Measurements from ENCODE around the gene TENM4.

TENM4 gene

GRCh38 chr11:78789375-78789774 lies 651.5 kb downstream of the TENM4 start:
- peak overlapping the region; percentile 99 for H3K27ac Mint-ChIP-seq
- no peak overlapping the region for H3K4me3 Mint-ChIP-seq
- H3K36me3 Mint-ChIP-seq (ENCODE audit: low read depth) = peaks cover 65% of the 10 kb centered on the region
- H3K4me1 Mint-ChIP-seq = peaks cover 62% of the 10 kb centered on the region
- no peak for TF ChIP-seq CTCF (IDR thresholded peaks at IDR 0.05)
- no peaks in the 10 kb centered on the region for H3K9me3 Mint-ChIP-seq
- peaks cover 13% of the 10 kb centered on the region for H3K27me3 Mint-ChIP-seq (ENCODE audit: low read depth, poor library complexity)
- no peak for DNase-seq

GRCh38 chr11:78788533-78788932 lies 652.3 kb downstream of the TENM4 start:
- Mint-ChIP-seq H3K36me3 (ENCODE audit: low read depth) (peaks cover 65% of the 10 kb centered on the region), H3K9me3 (no peaks in the 10 kb centered on the region), H3K27me3 (ENCODE audit: low read depth, poor library complexity) (peaks cover 6% of the 10 kb centered on the region), H3K27ac (peak overlapping the region; percentile 99), H3K4me3 (no peak overlapping the region), H3K4me1 (peaks cover 65% of the 10 kb centered on the region)
- no peak for TF ChIP-seq CTCF (IDR thresholded peaks at IDR 0.05)
- no peak for DNase-seq

GRCh38 chr11:78787696-78788095 lies 653.1 kb downstream of the TENM4 start:
- Mint-ChIP-seq H3K27me3 (ENCODE audit: low read depth, poor library complexity) (peaks cover 6% of the 10 kb centered on the region), H3K36me3 (ENCODE audit: low read depth) (peaks cover 65% of the 10 kb centered on the region), H3K4me3 (no peak overlapping the region), H3K9me3 (no peaks in the 10 kb centered on the region), H3K27ac (peak overlapping the region; percentile 99), H3K4me1 (peaks cover 74% of the 10 kb centered on the region)
- DNase-seq = no peak
- no peak for TF ChIP-seq CTCF (IDR thresholded peaks at IDR 0.05)

GRCh38 chr11:78786746-78787145 lies 654.1 kb downstream of the TENM4 start:
- Mint-ChIP-seq H3K27me3 (ENCODE audit: low read depth, poor library complexity) (peaks cover 6% of the 10 kb centered on the region), H3K9me3 (no peaks in the 10 kb centered on the region), H3K36me3 (ENCODE audit: low read depth) (peaks cover 65% of the 10 kb centered on the region), H3K4me3 (no peak overlapping the region), H3K4me1 (peaks cover 75% of the 10 kb centered on the region), H3K27ac (peak overlapping the region; percentile 99)
- TF ChIP-seq CTCF (IDR thresholded peaks at IDR 0.05) = no peak
- no peak for DNase-seq

GRCh38 chr11:78786086-78786485 lies 654.7 kb downstream of the TENM4 start:
- H3K4me1 Mint-ChIP-seq = peaks cover 70% of the 10 kb centered on the region
- no peak for TF ChIP-seq CTCF (IDR thresholded peaks at IDR 0.05)
- peak overlapping the region; percentile 99 for H3K27ac Mint-ChIP-seq
- DNase-seq = peak; percentile 16
- H3K27me3 Mint-ChIP-seq (ENCODE audit: low read depth, poor library complexity) = peaks cover 6% of the 10 kb centered on the region
- peaks cover 66% of the 10 kb centered on the region for H3K36me3 Mint-ChIP-seq (ENCODE audit: low read depth)
- H3K4me3 Mint-ChIP-seq = no peak overlapping the region
- H3K9me3 Mint-ChIP-seq = no peaks in the 10 kb centered on the region

- H3K9me3 Mint-ChIP-seq = no peaks in the 10 kb centered on the region
- DNase-seq = no peak
- peak overlapping the region; percentile 30 for H3K4me3 Mint-ChIP-seq
- peak overlapping the region; percentile 99 for H3K27ac Mint-ChIP-seq
- peaks cover 6% of the 10 kb centered on the region for H3K27me3 Mint-ChIP-seq (ENCODE audit: low read depth, poor library complexity)
- H3K4me1 Mint-ChIP-seq = peaks cover 66% of the 10 kb centered on the region
- TF ChIP-seq CTCF (IDR thresholded peaks at IDR 0.05) = no peak
- H3K36me3 Mint-ChIP-seq (ENCODE audit: low read depth) = peaks cover 76% of the 10 kb centered on the region
Observed at GRCh38 chr11:78784321-78785061, 656.3 kb downstream of the TENM4 start.

Measured in nephron progenitor cell (in vitro differentiated cells).